ENCODE data around the gene RGS14.
A peak's percentile ranks its signal among the peaks of the same experiment; 100 is the strongest.

The RGS14 gene

GRCh38 chr5:177355868-177356168 is 1.9 kb upstream of the RGS14 start:
- Histone ChIP-seq H4K20me1 (ENCODE audit: insufficient read depth, low read length, poor library complexity, severe bottlenecking) (no peaks in the 10 kb centered on the region), H3K4me3 (ENCODE audit: low read length, poor library complexity, severe bottlenecking) (no peak overlapping the region), H2AFZ (ENCODE audit: low read length) (peak overlapping the region; percentile 1; the same call in 1 of the 2 replicates), H3K36me3 (ENCODE audit: insufficient read depth, low read length) (no peaks in the 10 kb centered on the region), H3K9ac (ENCODE audit: low read depth, low read length, poor library complexity, severe bottlenecking) (no peak overlapping the region), H3K9me2 (replicated peaks; ENCODE audit: low read depth, low read length) (no peaks in the 10 kb centered on the region), H3K27me3 (ENCODE audit: insufficient read depth, low read length, poor library complexity, severe bottlenecking) (no peaks in the 10 kb centered on the region), H3K4me1 (ENCODE audit: insufficient read depth, low read length, poor library complexity, severe bottlenecking) (peaks cover 34% of the 10 kb centered on the region), H3K79me2 (ENCODE audit: insufficient read depth, low read length) (peaks cover 28% of the 10 kb centered on the region), H3K9me3 (ENCODE audit: insufficient read depth, low read depth, low read length) (no peaks in the 10 kb centered on the region), H3K4me2 (ENCODE audit: low read depth, low read length, poor library complexity, severe bottlenecking) (no peak overlapping the region), H3F3A (ENCODE audit: low read depth) (no peaks in the 10 kb centered on the region)
- TF ChIP-seq CTCF (conservative IDR thresholded peaks at IDR 0.05; ENCODE audit: low read length) (no peak), EZH2phosphoT487 (IDR thresholded peaks at IDR 0.05; ENCODE audit: borderline replicate concordance) (no peak)

- H3F3A ChIP-seq (ENCODE audit: low read depth), result no peaks in the 10 kb centered on the region
- H3K4me2 ChIP-seq (ENCODE audit: low read depth, low read length, poor library complexity, severe bottlenecking), result peak overlapping the region; percentile 92
- H3K9me3 ChIP-seq (ENCODE audit: insufficient read depth, low read depth, low read length), result no peaks in the 10 kb centered on the region
- H3K9me2 ChIP-seq (replicated peaks; ENCODE audit: low read depth, low read length), result no peaks in the 10 kb centered on the region
- no peaks in the 10 kb centered on the region for H3K36me3 ChIP-seq (ENCODE audit: insufficient read depth, low read length)
- no peaks in the 10 kb centered on the region for H4K20me1 ChIP-seq (ENCODE audit: insufficient read depth, low read length, poor library complexity, severe bottlenecking)
- TF ChIP-seq CTCF (conservative IDR thresholded peaks at IDR 0.05; ENCODE audit: low read length), result no peak
- TF ChIP-seq EZH2phosphoT487 (IDR thresholded peaks at IDR 0.05; ENCODE audit: borderline replicate concordance), result no peak
- peak overlapping the region; percentile 92 for H3K4me3 ChIP-seq (ENCODE audit: low read length, poor library complexity, severe bottlenecking)
- no peak overlapping the region for H2AFZ ChIP-seq (ENCODE audit: low read length)
- H3K9ac ChIP-seq (ENCODE audit: low read depth, low read length, poor library complexity, severe bottlenecking), result peak overlapping the region; percentile 88
- H3K4me1 ChIP-seq (ENCODE audit: insufficient read depth, low read length, poor library complexity, severe bottlenecking), result peaks cover 34% of the 10 kb centered on the region
- peaks cover 22% of the 10 kb centered on the region; the same call in 1 of the 2 replicates for H3K79me2 ChIP-seq (ENCODE audit: insufficient read depth, low read length)
- no peaks in the 10 kb centered on the region for H3K27me3 ChIP-seq (ENCODE audit: insufficient read depth, low read length, poor library complexity, severe bottlenecking)
Measured at GRCh38 chr5:177356746-177357145, 978 bp upstream of the RGS14 start.

- H3K27me3 ChIP-seq (ENCODE audit: insufficient read depth, low read length, poor library complexity, severe bottlenecking), result no peaks in the 10 kb centered on the region
- H3K4me3 ChIP-seq (ENCODE audit: low read length, poor library complexity, severe bottlenecking), result peak overlapping the region; percentile 92
- H3K4me2 ChIP-seq (ENCODE audit: low read depth, low read length, poor library complexity, severe bottlenecking), result peak overlapping the region; percentile 92
- no peaks in the 10 kb centered on the region for H4K20me1 ChIP-seq (ENCODE audit: insufficient read depth, low read length, poor library complexity, severe bottlenecking)
- H3K4me1 ChIP-seq (ENCODE audit: insufficient read depth, low read length, poor library complexity, severe bottlenecking), result peaks cover 34% of the 10 kb centered on the region
- H3F3A ChIP-seq (ENCODE audit: low read depth), result no peaks in the 10 kb centered on the region
- no peaks in the 10 kb centered on the region for H3K9me3 ChIP-seq (ENCODE audit: insufficient read depth, low read depth, low read length)
- TF ChIP-seq CTCF (conservative IDR thresholded peaks at IDR 0.05; ENCODE audit: low read length), result no peak
- no peak for TF ChIP-seq EZH2phosphoT487 (IDR thresholded peaks at IDR 0.05; ENCODE audit: borderline replicate concordance)
- no peak overlapping the region for H2AFZ ChIP-seq (ENCODE audit: low read length)
- peak overlapping the region; percentile 88 for H3K9ac ChIP-seq (ENCODE audit: low read depth, low read length, poor library complexity, severe bottlenecking)
- peaks cover 22% of the 10 kb centered on the region; the same call in 1 of the 2 replicates for H3K79me2 ChIP-seq (ENCODE audit: insufficient read depth, low read length)
- H3K9me2 ChIP-seq (replicated peaks; ENCODE audit: low read depth, low read length), result no peaks in the 10 kb centered on the region
- no peaks in the 10 kb centered on the region for H3K36me3 ChIP-seq (ENCODE audit: insufficient read depth, low read length)
Measured at GRCh38 chr5:177357146-177357458, 622 bp upstream of the RGS14 start.
